GM18507 (cell line): ENCODE measurements around the gene EIF4EBP2.
A peak's percentile ranks its signal among the peaks of the same experiment; 100 is the strongest.

Source experiments
- DNase-seq: peaks from one replicate; pipeline ENCODE4 v3.0.0; 2011; ENCODE audit warnings: low read depth; ENCODE audit not compliant: insufficient read length; ENCODE audit errors: extremely low spot score
- FAIRE-seq: peaks from 2 replicates; lab custom pipeline; 2011; peaks lifted over from hg19 to GRCh38; lab: Jason Lieb, UNC

The EIF4EBP2 gene

GRCh38 chr10:70404036-70404786 lies at the start of gene EIF4EBP2:
TSS of gene EIF4EBP2 (plus strand) at chr10:70404145. CDS start at chr10:70404402, 257 bp downstream.
- DNase-seq (peak; percentile 89), FAIRE-seq (peak; percentile 96)

- DNase-seq: no peak
- FAIRE-seq: peak; percentile 38
Measured at GRCh38 chr10:70354556-70354955, 49.4 kb upstream of the EIF4EBP2 start.

- FAIRE-seq (peak; percentile 99), DNase-seq (no peak)
Measured at GRCh38 chr10:70355051-70356021, 48.6 kb upstream of the EIF4EBP2 start.

- FAIRE-seq (peak; percentile 83), DNase-seq (no peak)
Measured at GRCh38 chr10:70357565-70357964, 46.4 kb upstream of the EIF4EBP2 start.

- no peak for FAIRE-seq
Measured at GRCh38 chr10:70358446-70358845, 45.5 kb upstream of the EIF4EBP2 start.

GRCh38 chr10:70359017-70359550 lies 44.9 kb upstream of the EIF4EBP2 start:
- DNase-seq (no peak), FAIRE-seq (no peak)

More at GRCh38 chr10:70358446-70358845, 45.5 kb upstream of the EIF4EBP2 start:
- DNase-seq: no peak

- no peak for DNase-seq
- no peak for FAIRE-seq
Measured at GRCh38 chr10:70360215-70360614, 43.7 kb upstream of the EIF4EBP2 start.

- no peak for DNase-seq
- FAIRE-seq: peak; percentile 58
Measured at GRCh38 chr10:70362328-70362727, 41.6 kb upstream of the EIF4EBP2 start.

- DNase-seq (no peak), FAIRE-seq (no peak)
Measured at GRCh38 chr10:70363292-70363691, 40.7 kb upstream of the EIF4EBP2 start.

- peak; percentile 98 for FAIRE-seq
Measured at GRCh38 chr10:70363971-70364771, 39.8 kb upstream of the EIF4EBP2 start.

GRCh38 chr10:70364772-70365091 lies 39.2 kb upstream of the EIF4EBP2 start:
- no peak for FAIRE-seq
- no peak for DNase-seq

More at GRCh38 chr10:70363971-70364771, 39.8 kb upstream of the EIF4EBP2 start:
- peak; percentile 73 for DNase-seq

- DNase-seq (no peak), FAIRE-seq (no peak)
Measured at GRCh38 chr10:70367195-70367796, 36.6 kb upstream of the EIF4EBP2 start.

- no peak for FAIRE-seq
- no peak for DNase-seq
Measured at GRCh38 chr10:70368774-70369482, 35.0 kb upstream of the EIF4EBP2 start.

GRCh38 chr10:70369498-70370018 lies 34.4 kb upstream of the EIF4EBP2 start:
- DNase-seq (no peak), FAIRE-seq (no peak)

- FAIRE-seq (no peak), DNase-seq (no peak)
Measured at GRCh38 chr10:70370766-70371165, 33.2 kb upstream of the EIF4EBP2 start.

- FAIRE-seq (no peak), DNase-seq (no peak)
Measured at GRCh38 chr10:70371846-70372245, 32.1 kb upstream of the EIF4EBP2 start.

- DNase-seq (no peak), FAIRE-seq (no peak)
Measured at GRCh38 chr10:70374775-70375614, 28.9 kb upstream of the EIF4EBP2 start.
